ENCODE measurements around the gene GOLGA8N.
"Not testable (repeated sequence)": the region's sequence is repeated elsewhere in the genome, so short reads cannot be mapped to it uniquely, and the experiment has no call there.

Gene GOLGA8N

GRCh38 chr15:32593151-32593550 lies at the start of gene GOLGA8N:
TSS of gene GOLGA8N (plus strand) at chr15:32593456.
- in situ Hi-C loops (cut with HindIII; ENCODE audit: low sequenced_read_pairs); DNase-seq (ENCODE audit: low read depth); H3K4me3 ChIP-seq (ENCODE audit: low read depth, low read length): not testable (repeated sequence)

GRCh38 chr15:32543456-32543855 lies 49.8 kb upstream of the GOLGA8N start:
- in situ Hi-C loops (cut with HindIII; ENCODE audit: low sequenced_read_pairs); DNase-seq (ENCODE audit: low read depth): not testable (repeated sequence)

GRCh38 chr15:32545129-32545528 lies 48.1 kb upstream of the GOLGA8N start:
- H3K4me3 ChIP-seq (ENCODE audit: low read depth, low read length); DNase-seq (ENCODE audit: low read depth); in situ Hi-C loops (cut with HindIII; ENCODE audit: low sequenced_read_pairs): not testable (repeated sequence)

More at GRCh38 chr15:32543456-32543855, 49.8 kb upstream of the GOLGA8N start:
- not testable (repeated sequence) for H3K4me3 ChIP-seq (ENCODE audit: low read depth, low read length)

- DNase-seq (ENCODE audit: low read depth); in situ Hi-C loops (cut with HindIII; ENCODE audit: low sequenced_read_pairs): not testable (repeated sequence)
These were observed 38.7 kb upstream of the GOLGA8N start for GRCh38 chr15:32554587-32554986.

GRCh38 chr15:32562198-32562597 lies 31.1 kb upstream of the GOLGA8N start:
- H3K4me3 ChIP-seq (ENCODE audit: low read depth, low read length); DNase-seq (ENCODE audit: low read depth); in situ Hi-C loops (cut with HindIII; ENCODE audit: low sequenced_read_pairs): not testable (repeated sequence)

More at GRCh38 chr15:32554587-32554986, 38.7 kb upstream of the GOLGA8N start:
- H3K4me3 ChIP-seq (ENCODE audit: low read depth, low read length), result not testable (repeated sequence)

GRCh38 chr15:32568988-32569387 lies 24.3 kb upstream of the GOLGA8N start:
- in situ Hi-C loops (cut with HindIII; ENCODE audit: low sequenced_read_pairs); DNase-seq (ENCODE audit: low read depth); H3K4me3 ChIP-seq (ENCODE audit: low read depth, low read length): not testable (repeated sequence)

GRCh38 chr15:32578482-32578881 lies 14.8 kb upstream of the GOLGA8N start:
- DNase-seq (ENCODE audit: low read depth); in situ Hi-C loops (cut with HindIII; ENCODE audit: low sequenced_read_pairs): not testable (repeated sequence)

GRCh38 chr15:32585844-32586243 lies 7.4 kb upstream of the GOLGA8N start:
- DNase-seq (ENCODE audit: low read depth); H3K4me3 ChIP-seq (ENCODE audit: low read depth, low read length); in situ Hi-C loops (cut with HindIII; ENCODE audit: low sequenced_read_pairs): not testable (repeated sequence)

More at GRCh38 chr15:32578482-32578881, 14.8 kb upstream of the GOLGA8N start:
- H3K4me3 ChIP-seq (ENCODE audit: low read depth, low read length), result not testable (repeated sequence)

GRCh38 chr15:32609518-32609917 lies 16.3 kb downstream of the GOLGA8N start:
- in situ Hi-C loops (cut with HindIII; ENCODE audit: low sequenced_read_pairs); DNase-seq (ENCODE audit: low read depth); H3K4me3 ChIP-seq (ENCODE audit: low read depth, low read length): not testable (repeated sequence)

GRCh38 chr15:32610719-32611118 lies 17.5 kb downstream of the GOLGA8N start:
- H3K4me3 ChIP-seq (ENCODE audit: low read depth, low read length); in situ Hi-C loops (cut with HindIII; ENCODE audit: low sequenced_read_pairs): not testable (repeated sequence)
- DNase-seq (ENCODE audit: low read depth), result peak; percentile 13

- DNase-seq (ENCODE audit: low read depth), result peak; percentile 1
- peak overlapping the region; percentile 60 for H3K4me3 ChIP-seq (ENCODE audit: low read depth, low read length)
- in situ Hi-C loops (cut with HindIII; ENCODE audit: low sequenced_read_pairs), result not testable (repeated sequence)
These were observed 21.4 kb downstream of the GOLGA8N start for GRCh38 chr15:32614712-32615050.

- in situ Hi-C loops (cut with HindIII; ENCODE audit: low sequenced_read_pairs), result not testable (repeated sequence)
- peak; percentile 89 for DNase-seq (ENCODE audit: low read depth)
- H3K4me3 ChIP-seq (ENCODE audit: low read depth, low read length), result peak within 1 kb of the TSS; percentile 60
These were observed 22.0 kb downstream of the GOLGA8N start, which contains the start of gene ARHGAP11A for GRCh38 chr15:32615051-32615870. TSS of gene ARHGAP11A (plus strand) at chr15:32615504. CDS start at chr15:32616212, 708 bp downstream.

- not testable (repeated sequence) for DNase-seq (ENCODE audit: low read depth)
These were observed 22.7 kb downstream of the GOLGA8N start for GRCh38 chr15:32615871-32616426.

More at GRCh38 chr15:32615871-32616426, 22.7 kb downstream of the GOLGA8N start:
- in situ Hi-C loops (cut with HindIII; ENCODE audit: low sequenced_read_pairs), result not testable (repeated sequence)
- peak overlapping the region; percentile 60 for H3K4me3 ChIP-seq (ENCODE audit: low read depth, low read length)
